Thyroid gland (tissue), 4 donors: ENCODE measurements around the gene PCSK7. TPM values are rescaled to one million over a fixed set of nuclear protein-coding genes. Genes with fewer than 3 reads are reported as not detected.
A peak's percentile ranks its signal among the peaks of the same experiment; 100 is the strongest.

Source experiments
- DNase-seq, 2 donors: peaks; one replicate each; pipeline ENCODE4 v3.0.0-alpha.2; 2019
- H3K27ac ChIP-seq, 3 donors: fragments of 200-600 bp; sonication (generic); 1 replicate in 2 of 3; 2 replicates in 1 of 3; pipeline ENCODE4 v1.5.1; 2016 to 2019; ENCODE audit warnings: mild to moderate bottlenecking in 1 of 3, moderate library complexity in 1 of 3
- H3K27me3 ChIP-seq: fragments of 200-600 bp; sonication (generic); one replicate; pipeline ENCODE4 v1.5.1; 2019
- H3K36me3 ChIP-seq, 2 donors: fragments of 200-600 bp; sonication (generic); one replicate each; pipeline ENCODE4 v1.5.1; 2016 to 2019
- H3K4me1 ChIP-seq, 2 donors: fragments of 200-600 bp; sonication (generic); one replicate each; pipeline ENCODE4 v1.5.1; 2017 to 2019
- H3K4me3 ChIP-seq, 3 donors: fragments of 200-600 bp; sonication (generic); replicated peaks in 1 of 3; 1 replicate in 2 of 3; 2 replicates in 1 of 3; pipeline ENCODE4 v1.5.1; 2016; ENCODE audit warnings: mild to moderate bottlenecking in 1 of 3
- H3K9me3 ChIP-seq: fragments of 200-600 bp; sonication (generic); one replicate; pipeline ENCODE4 v1.5.1; 2017
- CTCF ChIP-seq, 6 experiments: fragments of 200-600 bp in 3 of 6; fragments of 450-650 bp in 3 of 6; sonication (generic) in 3 of 6; IDR thresholded peaks; one replicate each; pipeline ENCODE4 v1.5.1; 2016 to 2019; ENCODE audit warnings: antibody characterized with exemption in 6 of 6, mild to moderate bottlenecking in 2 of 6, inconsistent platforms in 1 of 6, moderate library complexity in 1 of 6
- POLR2A ChIP-seq, 2 donors: fragments of 450-650 bp; IDR thresholded peaks; one replicate each; pipeline ENCODE4 v1.6.1; 2017; ENCODE audit warnings: antibody characterized with exemption in 2 of 2, mild to moderate bottlenecking in 2 of 2, moderate library complexity in 1 of 2
- WGBS, 2 donors: methylation state at CpG; one replicate each; pipeline ENCODE4 v1.1.5; 2017; 5-methylcytosine and 5-hydroxymethylcytosine counted together
- intact Hi-C: fragments of 100-400 bp; cut with DNase I; formaldehyde crosslinking; loops from one replicate; pipeline ENCODE4 v1.15.1; 2023
- total RNA-seq, 4 donors: library from RNA; depleted of rRNA; stranded (reverse); fragments of >200 nt; gene quantifications; one replicate each; pipeline ENCODE4 v1.2.3, GENCODE V29; 2016

PCSK7 gene
- total RNA-seq, 4 donors from 2014 or later: 36.1 to 61.1 (median 47.5) TPM

GRCh38 chr11:117239295-117239694 is 7.4 kb upstream of the PCSK7 start:
- intact Hi-C loops: no loop called here
- TF ChIP-seq POLR2A (IDR thresholded peaks at IDR 0.05) (no peak), CTCF (IDR thresholded peaks at IDR 0.05) (no peak)
- DNase-seq: no peak
- Histone ChIP-seq H3K4me1 (no peaks in the 10 kb centered on the region), H3K27ac (no peak overlapping the region), H3K27me3 (no peaks in the 10 kb centered on the region), H3K9me3 (no peaks in the 10 kb centered on the region), H3K4me3 (no peak overlapping the region), H3K36me3 (peaks cover 17 to 22% of the 10 kb centered on the region in 2 donors)
- 88 to 89% methylated on average over 6 of the region's 6 CpGs for WGBS, 2 donors

GRCh38 chr11:117238221-117238620 is 6.3 kb upstream of the PCSK7 start:
- intact Hi-C loops: no loop called here
- Histone ChIP-seq H3K9me3 (no peaks in the 10 kb centered on the region), H3K4me3 (no peak overlapping the region), H3K27me3 (no peaks in the 10 kb centered on the region), H3K4me1 (peaks cover 4 to 9% of the 10 kb centered on the region in 2 donors), H3K27ac (no peak overlapping the region), H3K36me3 (peaks cover 11 to 22% of the 10 kb centered on the region in 2 donors)
- no peak for DNase-seq
- 93 to 95% methylated on average over 5 of the region's 5 CpGs for WGBS, 2 donors
- TF ChIP-seq CTCF (IDR thresholded peaks at IDR 0.05) (no peak), POLR2A (IDR thresholded peaks at IDR 0.05) (no peak)

GRCh38 chr11:117232911-117233409 is 1.1 kb upstream of the PCSK7 start:
- Histone ChIP-seq H3K4me3 (peak overlapping the region; percentile 74 to 96 (median 77)), H3K27ac (peak overlapping the region; percentile 51 to 89 (median 87)), H3K36me3 (peaks cover 13 to 17% of the 10 kb centered on the region in 2 donors), H3K4me1 (peaks cover 15 to 21% of the 10 kb centered on the region in 2 donors), H3K9me3 (no peaks in the 10 kb centered on the region), H3K27me3 (no peaks in the 10 kb centered on the region)
- DNase-seq: peak; percentile 15 to 26
- 0 to 3% methylated on average over 3 to 16 of the region's 27 CpGs for WGBS, 2 donors
- TF ChIP-seq POLR2A (IDR thresholded peaks at IDR 0.05): no peak
- TF ChIP-seq CTCF (IDR thresholded peaks at IDR 0.05): no peak
- intact Hi-C loops: no loop called here

GRCh38 chr11:117232092-117232878 is 412 bp upstream of the PCSK7 start, which contains the start of gene RNF214:
Gene RNF214, plus strand, starts transcription at chr11:117232671. Its CDS starts 1,602 bp downstream, at chr11:117234273.
- intact Hi-C loops: no loop called here
- H3K27ac ChIP-seq: peak within 1 kb of the TSS; percentile 76 to 89 (median 87)
- H3K4me1 ChIP-seq: peaks cover 15 to 21% of the 10 kb centered on the region in 2 donors
- 1% methylated on average over 19 to 23 of the region's 94 CpGs for whole genome bisulfite sequencing, 2 donors
- H3K36me3 ChIP-seq: peaks cover 20 to 24% of the 10 kb centered on the region in 2 donors
- peak; percentile 75 to 78 for DNase-seq
- H3K9me3 ChIP-seq: no peaks in the 10 kb centered on the region
- peak in 1 of 2 donors; percentile 72 for TF ChIP-seq POLR2A (IDR thresholded peaks at IDR 0.05)
- peak; percentile 70 to 99 (median 89) for TF ChIP-seq CTCF (IDR thresholded peaks at IDR 0.05)
- H3K27me3 ChIP-seq: no peaks in the 10 kb centered on the region
- H3K4me3 ChIP-seq: peak within 1 kb of the TSS; percentile 74 to 96 (median 77)
